Keratinocyte (primary cell): Measurements from ENCODE around the gene RC3H1. TPM values are rescaled to one million over a fixed set of nuclear protein-coding genes. Genes with fewer than 3 reads are reported as not detected.

ENCODE experiments used
- DNase-seq: peaks from one replicate; pipeline ENCODE4 v3.0.0-alpha.2; 2011; ENCODE audit warnings: low read depth, missing footprints, low spot score
- FAIRE-seq: peaks from 2 replicates; lab custom pipeline; 2011; peaks lifted over from hg19 to GRCh38; lab: Jason Lieb, UNC
- H2AFZ ChIP-seq: 2 replicates; pipeline ENCODE4 v1.6.0; 2012; ENCODE audit warnings: low read length, control low read depth, inconsistent platforms; ENCODE audit not compliant: control insufficient read depth
- H3K27ac ChIP-seq: 2 replicates; pipeline ENCODE4 v1.5.1; 2011; ENCODE audit warnings: low read length; ENCODE audit not compliant: control insufficient read depth, insufficient read depth
- H3K27me3 ChIP-seq: 3 replicates; pipeline ENCODE4 v1.6.0; 2011; ENCODE audit warnings: low read length; ENCODE audit not compliant: control insufficient read depth, insufficient read depth; ENCODE audit errors: extremely low read depth
- H3K36me3 ChIP-seq, 2 experiments: 2 replicates in 1 of 2; 3 replicates in 1 of 2; pipeline ENCODE4 v1.5.1; 2011; ENCODE audit warnings: low read length in 2 of 2, mild to moderate bottlenecking in 1 of 2; ENCODE audit not compliant: control insufficient read depth in 2 of 2, insufficient read depth in 2 of 2; ENCODE audit errors: extremely low read depth in 1 of 2
- H3K4me1 ChIP-seq: 3 replicates; pipeline ENCODE4 v1.5.1; 2011; ENCODE audit warnings: low read length; ENCODE audit not compliant: control insufficient read depth, insufficient read depth; ENCODE audit errors: extremely low read depth
- H3K4me2 ChIP-seq: 3 replicates; pipeline ENCODE4 v1.6.0; 2011; ENCODE audit warnings: low read depth, low read length; ENCODE audit not compliant: control insufficient read depth, insufficient read depth; ENCODE audit errors: extremely low read depth
- H3K4me3 ChIP-seq, 3 experiments: fragments of 200-600 bp in 1 of 3; sonication (generic) in 1 of 3; 2 replicates in 2 of 3; 3 replicates in 1 of 3; pipeline ENCODE4 v1.5.1; 2011 to 2016; ENCODE audit warnings: low read length in 3 of 3, mild to moderate bottlenecking in 3 of 3, control low read depth in 2 of 3, inconsistent platforms in 1 of 3, low read depth in 1 of 3, mixed read lengths in 1 of 3, mixed run types in 1 of 3, moderate library complexity in 1 of 3; ENCODE audit not compliant: control insufficient read depth in 2 of 3, insufficient read depth in 2 of 3; ENCODE audit errors: extremely low read depth in 1 of 3
- H3K79me2 ChIP-seq: 2 replicates; pipeline ENCODE4 v1.6.0; 2012; ENCODE audit warnings: low read length; ENCODE audit not compliant: control insufficient read depth, insufficient read depth
- H3K9ac ChIP-seq: 3 replicates; pipeline ENCODE4 v1.6.0; 2011; ENCODE audit warnings: low read length; ENCODE audit not compliant: control insufficient read depth, insufficient read depth; ENCODE audit errors: extremely low read depth
- H3K9me1 ChIP-seq: 3 replicates; pipeline ENCODE4 v1.6.0; 2011; ENCODE audit warnings: low read length; ENCODE audit not compliant: control insufficient read depth, insufficient read depth; ENCODE audit errors: extremely low read depth
- H3K9me3 ChIP-seq: 2 replicates; pipeline ENCODE4 v1.5.1; 2012; ENCODE audit warnings: low read depth, low read length; ENCODE audit not compliant: control insufficient read depth
- H4K20me1 ChIP-seq: 3 replicates; pipeline ENCODE4 v1.6.0; 2011; ENCODE audit warnings: low read length; ENCODE audit not compliant: control insufficient read depth, insufficient read depth; ENCODE audit errors: extremely low read depth
- EZH2 ChIP-seq: IDR thresholded peaks from one replicate; pipeline ENCODE4 v1.6.1; 2012; ENCODE audit warnings: inconsistent platforms, mild to moderate bottlenecking, low read length, moderate library complexity
- dilution Hi-C: fragments of 300-500 bp; cut with MboI; formaldehyde crosslinking; loops from one replicate; pipeline ENCODE4 v1.7.0; 2020; ENCODE audit warnings: low sequenced_read_pairs; ENCODE audit not compliant: extremely low pct_ligation_motif_present
- polyA plus RNA-seq, 5 experiments: library from polyadenylated mRNA; depleted of rRNA in 3 of 5; stranded (reverse) in 3 of 5; stranded (forward) in 1 of 5; unstranded in 1 of 5; fragments of >200 nt; gene quantifications; 1 replicate in 1 of 5; 2 replicates in 3 of 5; 3 replicates in 1 of 5; pipeline versions ENCODE4 v1.2.1 to v1.2.3, GENCODE V29; 2011 to 2012; ENCODE audit warnings: missing spikeins in 2 of 5, low read depth in 1 of 5, low replicate concordance in 1 of 5
- TF ChIP-seq, protein P1 (sequence below), 3 experiments: IDR thresholded peaks in 1 of 3; conservative IDR thresholded peaks in 1 of 3; optimal IDR thresholded peaks in 1 of 3; 2 replicates in 2 of 3; 3 replicates in 1 of 3; pipeline versions ENCODE3 to v1.5.1; 2011; ENCODE audit warnings: low read length in 3 of 3, mild to moderate bottlenecking in 3 of 3, moderate library complexity in 2 of 3, control low read depth in 1 of 3, inconsistent platforms in 1 of 3; ENCODE audit not compliant: insufficient read depth in 2 of 3; ENCODE audit errors: extremely low read depth in 1 of 3

RC3H1 gene
- polyA plus RNA-seq, 1 donor (not counting 4 experiments of a cell fraction or from before 2014, with no cell fraction given) = 10.4 TPM

- no peak overlapping the region for H3K27ac ChIP-seq
- H3K9me1 ChIP-seq = no peaks in the 10 kb centered on the region
- H3K27me3 ChIP-seq = no peaks in the 10 kb centered on the region
- no peaks in the 10 kb centered on the region for H3K4me1 ChIP-seq
- TF ChIP-seq EZH2 = no peak
- TF ChIP-seq, protein P1, sequence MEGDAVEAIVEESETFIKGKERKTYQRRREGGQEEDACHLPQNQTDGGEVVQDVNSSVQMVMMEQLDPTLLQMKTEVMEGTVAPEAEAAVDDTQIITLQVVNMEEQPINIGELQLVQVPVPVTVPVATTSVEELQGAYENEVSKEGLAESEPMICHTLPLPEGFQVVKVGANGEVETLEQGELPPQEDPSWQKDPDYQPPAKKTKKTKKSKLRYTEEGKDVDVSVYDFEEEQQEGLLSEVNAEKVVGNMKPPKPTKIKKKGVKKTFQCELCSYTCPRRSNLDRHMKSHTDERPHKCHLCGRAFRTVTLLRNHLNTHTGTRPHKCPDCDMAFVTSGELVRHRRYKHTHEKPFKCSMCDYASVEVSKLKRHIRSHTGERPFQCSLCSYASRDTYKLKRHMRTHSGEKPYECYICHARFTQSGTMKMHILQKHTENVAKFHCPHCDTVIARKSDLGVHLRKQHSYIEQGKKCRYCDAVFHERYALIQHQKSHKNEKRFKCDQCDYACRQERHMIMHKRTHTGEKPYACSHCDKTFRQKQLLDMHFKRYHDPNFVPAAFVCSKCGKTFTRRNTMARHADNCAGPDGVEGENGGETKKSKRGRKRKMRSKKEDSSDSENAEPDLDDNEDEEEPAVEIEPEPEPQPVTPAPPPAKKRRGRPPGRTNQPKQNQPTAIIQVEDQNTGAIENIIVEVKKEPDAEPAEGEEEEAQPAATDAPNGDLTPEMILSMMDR (optimal IDR thresholded peaks at IDR 0.05 in 1 of 3, IDR thresholded peaks at IDR 0.05 in 1 of 3, conservative IDR thresholded peaks at IDR 0.05 in 1 of 3; ENCODE audit: extremely low read depth in 1 of 3, insufficient read depth in 2 of 3, low read length in 3 of 3) = no peak
- no peak overlapping the region for H3K9ac ChIP-seq
- no peak for FAIRE-seq
- no peaks in the 10 kb centered on the region for H3K9me3 ChIP-seq
- dilution Hi-C loops = no loop called here
- no peaks in the 10 kb centered on the region for H3K36me3 ChIP-seq
- no peak for DNase-seq
- no peaks in the 10 kb centered on the region for H4K20me1 ChIP-seq
- H2AFZ ChIP-seq = no peak overlapping the region
- no peak overlapping the region for H3K4me3 ChIP-seq
- H3K4me2 ChIP-seq = no peak overlapping the region
- no peaks in the 10 kb centered on the region for H3K79me2 ChIP-seq
These were observed 31.7 kb upstream of the RC3H1 start for GRCh38 chr1:174053826-174054225.

- TF ChIP-seq EZH2 = no peak
- TF ChIP-seq, protein P1 (optimal IDR thresholded peaks at IDR 0.05 in 1 of 3, IDR thresholded peaks at IDR 0.05 in 1 of 3, conservative IDR thresholded peaks at IDR 0.05 in 1 of 3; ENCODE audit: extremely low read depth in 1 of 3, insufficient read depth in 2 of 3, low read length in 3 of 3) = no peak
- Histone ChIP-seq H3K4me1 (no peaks in the 10 kb centered on the region), H3K27ac (no peak overlapping the region), H2AFZ (no peak overlapping the region), H3K9me3 (no peaks in the 10 kb centered on the region), H3K4me2 (no peak overlapping the region), H4K20me1 (no peaks in the 10 kb centered on the region), H3K36me3 (no peaks in the 10 kb centered on the region), H3K79me2 (no peaks in the 10 kb centered on the region), H3K9ac (no peak overlapping the region), H3K27me3 (no peaks in the 10 kb centered on the region), H3K4me3 (no peak overlapping the region), H3K9me1 (no peaks in the 10 kb centered on the region)
- dilution Hi-C loops = no loop called here
- FAIRE-seq (no peak), DNase-seq (no peak)
These were observed 30.5 kb upstream of the RC3H1 start for GRCh38 chr1:174052621-174053020.
